GM23338 (cell line): ENCODE data around the gene HOTAIR.

Experiments used
- CREB1 ChIP-seq: fragments of 250-450 bp; sonication (Bioruptor Pico); IDR thresholded peaks from 2 replicates; pipeline ENCODE4 v1.5.0; 2020; ENCODE audit warnings: low read depth, mild to moderate bottlenecking, moderate library complexity
- POLR2AphosphoS5 ChIP-seq: IDR thresholded peaks from 2 replicates; pipeline ENCODE4 v1.6.1; 2016; ENCODE audit warnings: antibody characterized with exemption, low read depth
- STAT1 ChIP-seq: IDR thresholded peaks from one replicate; pipeline ENCODE4 v1.6.1; 2016; ENCODE audit warnings: antibody characterized with exemption; ENCODE audit not compliant: unreplicated experiment
- TF ChIP-seq, protein P1 (sequence below), 2 experiments: fragments of 200-600 bp in 1 of 2; sonication (generic) in 1 of 2; conservative IDR thresholded peaks; 2 replicates each; pipeline versions ENCODE4 v1.5.1 to v1.6.1; 2016 to 2017; ENCODE audit warnings: antibody characterized with exemption in 2 of 2, low read depth in 2 of 2, mild to moderate bottlenecking in 2 of 2, moderate library complexity in 1 of 2
- TF ChIP-seq, protein P2 (sequence below): IDR thresholded peaks from one replicate; pipeline ENCODE4 v1.6.1; 2018; ENCODE audit warnings: antibody characterized with exemption; ENCODE audit not compliant: unreplicated experiment

DNA sequence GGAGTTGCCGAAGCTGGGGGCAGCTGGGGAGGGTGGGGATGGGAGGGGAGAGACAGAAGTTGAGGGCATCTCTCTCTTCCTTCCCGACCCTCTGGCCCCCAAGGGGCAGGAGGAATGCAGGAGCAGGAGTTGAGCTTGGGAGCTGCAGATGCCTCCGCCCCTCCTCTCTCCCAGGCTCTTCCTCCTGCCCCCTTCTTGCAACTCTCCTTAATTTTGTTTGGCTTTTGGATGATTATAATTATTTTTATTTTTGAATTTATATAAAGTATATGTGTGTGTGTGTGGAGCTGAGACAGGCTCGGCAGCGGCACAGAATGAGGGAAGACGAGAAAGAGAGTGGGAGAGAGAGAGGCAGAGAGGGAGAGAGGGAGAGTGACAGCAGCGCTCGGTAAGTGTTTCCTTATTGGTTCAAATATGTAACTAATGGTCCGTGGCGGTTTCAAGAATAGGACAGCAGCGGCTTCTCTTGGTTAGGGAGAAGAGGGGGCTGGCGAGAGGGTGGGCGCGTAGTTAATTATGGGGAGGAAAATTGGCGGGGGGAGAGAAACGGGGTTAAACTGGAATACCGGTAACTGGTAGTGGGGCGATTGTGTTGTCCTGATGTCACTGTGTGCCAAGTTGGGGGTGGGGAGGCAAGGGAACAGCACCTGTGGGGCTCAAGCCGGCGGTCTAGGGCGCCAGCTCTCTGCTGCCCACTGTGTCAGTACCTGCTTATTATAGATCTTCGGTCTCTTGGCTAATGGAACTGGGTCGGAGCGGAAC lies 42.5 kb upstream of the HOTAIR start:
- TF ChIP-seq, protein P1, sequence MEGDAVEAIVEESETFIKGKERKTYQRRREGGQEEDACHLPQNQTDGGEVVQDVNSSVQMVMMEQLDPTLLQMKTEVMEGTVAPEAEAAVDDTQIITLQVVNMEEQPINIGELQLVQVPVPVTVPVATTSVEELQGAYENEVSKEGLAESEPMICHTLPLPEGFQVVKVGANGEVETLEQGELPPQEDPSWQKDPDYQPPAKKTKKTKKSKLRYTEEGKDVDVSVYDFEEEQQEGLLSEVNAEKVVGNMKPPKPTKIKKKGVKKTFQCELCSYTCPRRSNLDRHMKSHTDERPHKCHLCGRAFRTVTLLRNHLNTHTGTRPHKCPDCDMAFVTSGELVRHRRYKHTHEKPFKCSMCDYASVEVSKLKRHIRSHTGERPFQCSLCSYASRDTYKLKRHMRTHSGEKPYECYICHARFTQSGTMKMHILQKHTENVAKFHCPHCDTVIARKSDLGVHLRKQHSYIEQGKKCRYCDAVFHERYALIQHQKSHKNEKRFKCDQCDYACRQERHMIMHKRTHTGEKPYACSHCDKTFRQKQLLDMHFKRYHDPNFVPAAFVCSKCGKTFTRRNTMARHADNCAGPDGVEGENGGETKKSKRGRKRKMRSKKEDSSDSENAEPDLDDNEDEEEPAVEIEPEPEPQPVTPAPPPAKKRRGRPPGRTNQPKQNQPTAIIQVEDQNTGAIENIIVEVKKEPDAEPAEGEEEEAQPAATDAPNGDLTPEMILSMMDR (conservative IDR thresholded peaks at IDR 0.05; ENCODE audit: low read depth in 2 of 2) = no peak
- TF ChIP-seq, protein P2, sequence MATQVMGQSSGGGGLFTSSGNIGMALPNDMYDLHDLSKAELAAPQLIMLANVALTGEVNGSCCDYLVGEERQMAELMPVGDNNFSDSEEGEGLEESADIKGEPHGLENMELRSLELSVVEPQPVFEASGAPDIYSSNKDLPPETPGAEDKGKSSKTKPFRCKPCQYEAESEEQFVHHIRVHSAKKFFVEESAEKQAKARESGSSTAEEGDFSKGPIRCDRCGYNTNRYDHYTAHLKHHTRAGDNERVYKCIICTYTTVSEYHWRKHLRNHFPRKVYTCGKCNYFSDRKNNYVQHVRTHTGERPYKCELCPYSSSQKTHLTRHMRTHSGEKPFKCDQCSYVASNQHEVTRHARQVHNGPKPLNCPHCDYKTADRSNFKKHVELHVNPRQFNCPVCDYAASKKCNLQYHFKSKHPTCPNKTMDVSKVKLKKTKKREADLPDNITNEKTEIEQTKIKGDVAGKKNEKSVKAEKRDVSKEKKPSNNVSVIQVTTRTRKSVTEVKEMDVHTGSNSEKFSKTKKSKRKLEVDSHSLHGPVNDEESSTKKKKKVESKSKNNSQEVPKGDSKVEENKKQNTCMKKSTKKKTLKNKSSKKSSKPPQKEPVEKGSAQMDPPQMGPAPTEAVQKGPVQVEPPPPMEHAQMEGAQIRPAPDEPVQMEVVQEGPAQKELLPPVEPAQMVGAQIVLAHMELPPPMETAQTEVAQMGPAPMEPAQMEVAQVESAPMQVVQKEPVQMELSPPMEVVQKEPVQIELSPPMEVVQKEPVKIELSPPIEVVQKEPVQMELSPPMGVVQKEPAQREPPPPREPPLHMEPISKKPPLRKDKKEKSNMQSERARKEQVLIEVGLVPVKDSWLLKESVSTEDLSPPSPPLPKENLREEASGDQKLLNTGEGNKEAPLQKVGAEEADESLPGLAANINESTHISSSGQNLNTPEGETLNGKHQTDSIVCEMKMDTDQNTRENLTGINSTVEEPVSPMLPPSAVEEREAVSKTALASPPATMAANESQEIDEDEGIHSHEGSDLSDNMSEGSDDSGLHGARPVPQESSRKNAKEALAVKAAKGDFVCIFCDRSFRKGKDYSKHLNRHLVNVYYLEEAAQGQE = no peak
- TF ChIP-seq CREB1 (CRISPR knock-in tag) (no peak), POLR2AphosphoS5 (no peak), STAT1 (no peak)
